DND-41 (cell line): ENCODE results near the gene CHTF8.

Experiments used
- ATAC-seq: fragments of 200-7000 bp; cut with Tn5 transposase; 3 replicates; pipeline ENCODE4 v1.9.1; 2021; ENCODE audit warnings: low read depth; ENCODE audit not compliant: insufficient read depth
- DNase-seq: peaks from one replicate; pipeline ENCODE4 v3.0.0-alpha.2; 2020
- H2AFZ ChIP-seq: 2 replicates; pipeline ENCODE4 v1.6.0; 2012; ENCODE audit warnings: low read depth, low read length
- H3K27ac ChIP-seq: 2 replicates; pipeline ENCODE4 v1.5.1; 2012; ENCODE audit warnings: low read length, inconsistent platforms
- H3K27me3 ChIP-seq: fragments of 200-600 bp; sonication (generic); 2 replicates; pipeline ENCODE4 v1.6.0; 2012; ENCODE audit warnings: low read length, mild to moderate bottlenecking, inconsistent platforms; ENCODE audit not compliant: insufficient read depth, poor library complexity
- H3K36me3 ChIP-seq: 2 replicates; pipeline ENCODE4 v1.5.1; 2012; ENCODE audit warnings: low read length, inconsistent platforms; ENCODE audit not compliant: insufficient read depth
- H3K4me1 ChIP-seq: 2 replicates; pipeline ENCODE4 v1.5.1; 2012; ENCODE audit warnings: mild to moderate bottlenecking, low read length; ENCODE audit not compliant: insufficient read depth
- H3K4me2 ChIP-seq: 2 replicates; pipeline ENCODE4 v1.6.0; 2012; ENCODE audit warnings: mild to moderate bottlenecking, moderate library complexity, low read length, inconsistent platforms; ENCODE audit not compliant: insufficient read depth
- H3K4me3 ChIP-seq, 2 experiments: fragments of 200-600 bp in 1 of 2; shearing (Covaris generic) in 1 of 2; 2 replicates each; pipeline ENCODE4 v1.5.1; 2012 to 2016; ENCODE audit warnings: inconsistent platforms in 2 of 2, low read length in 2 of 2, mild to moderate bottlenecking in 2 of 2, low read depth in 1 of 2, moderate library complexity in 1 of 2
- H3K79me2 ChIP-seq: 2 replicates; pipeline ENCODE4 v1.6.0; 2012; ENCODE audit warnings: low read length, inconsistent platforms; ENCODE audit not compliant: insufficient read depth
- H3K9ac ChIP-seq: 2 replicates; pipeline ENCODE4 v1.6.0; 2012; ENCODE audit warnings: low read depth, mild to moderate bottlenecking, inconsistent platforms, low read length, moderate library complexity
- H3K9me3 ChIP-seq: 2 replicates; pipeline ENCODE4 v1.5.1; 2012; ENCODE audit warnings: low read length, moderate library complexity, mild to moderate bottlenecking, inconsistent platforms; ENCODE audit not compliant: insufficient read depth, severe bottlenecking
- H4K20me1 ChIP-seq: 2 replicates; pipeline ENCODE4 v1.6.0; 2012; ENCODE audit warnings: low read length; ENCODE audit not compliant: insufficient read depth
- EZH2 ChIP-seq: IDR thresholded peaks from 3 replicates; pipeline ENCODE4 v1.6.1; 2012; ENCODE audit warnings: borderline replicate concordance, low read depth, mild to moderate bottlenecking, moderate library complexity, low read length, inconsistent platforms; ENCODE audit not compliant: severe bottlenecking
- TF ChIP-seq, protein P1 (sequence below): IDR thresholded peaks from 2 replicates; pipeline ENCODE4 v1.5.1; 2012; ENCODE audit warnings: borderline replicate concordance, low read length, moderate library complexity, mild to moderate bottlenecking; ENCODE audit not compliant: poor library complexity, severe bottlenecking; ENCODE audit errors: extremely low read depth

The CHTF8 gene

DNA sequence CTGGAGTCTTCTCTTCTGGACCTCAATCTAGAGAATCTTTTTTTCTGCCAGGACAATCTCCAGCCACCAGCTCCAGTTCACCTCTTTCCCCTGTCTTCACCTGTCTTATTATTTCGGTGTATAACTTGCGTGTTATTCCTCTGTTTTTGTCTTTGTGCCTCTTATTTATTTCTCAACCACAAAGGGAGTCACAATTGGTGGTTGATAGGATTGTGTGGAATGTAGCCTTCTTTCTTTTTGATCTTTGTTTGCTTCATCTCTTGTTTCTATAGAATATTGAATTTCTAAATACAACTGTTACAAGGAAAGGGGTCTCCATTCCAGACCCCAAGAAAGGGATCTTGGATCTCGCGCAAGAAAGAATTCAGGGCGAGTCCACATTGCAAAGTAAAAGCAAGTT, 62.9 kb downstream of the CHTF8 start:
- Histone ChIP-seq H3K4me1 (peaks cover 31% of the 10 kb centered on the region), H3K9me3 (no peaks in the 10 kb centered on the region), H3K27ac (no peak overlapping the region), H3K9ac (no peak overlapping the region), H3K36me3 (no peaks in the 10 kb centered on the region), H4K20me1 (0 out of 2 replicates have a peak, but pooled peaks cover 4% of the 10 kb centered on the region), H3K27me3 (no peaks in the 10 kb centered on the region), H3K4me3 (no peak overlapping the region), H2AFZ (no peak overlapping the region), H3K4me2 (no peak overlapping the region), H3K79me2 (no peaks in the 10 kb centered on the region)
- DNase-seq (no peak), ATAC-seq (no peak)
- no peak for TF ChIP-seq EZH2
- TF ChIP-seq, protein P1, sequence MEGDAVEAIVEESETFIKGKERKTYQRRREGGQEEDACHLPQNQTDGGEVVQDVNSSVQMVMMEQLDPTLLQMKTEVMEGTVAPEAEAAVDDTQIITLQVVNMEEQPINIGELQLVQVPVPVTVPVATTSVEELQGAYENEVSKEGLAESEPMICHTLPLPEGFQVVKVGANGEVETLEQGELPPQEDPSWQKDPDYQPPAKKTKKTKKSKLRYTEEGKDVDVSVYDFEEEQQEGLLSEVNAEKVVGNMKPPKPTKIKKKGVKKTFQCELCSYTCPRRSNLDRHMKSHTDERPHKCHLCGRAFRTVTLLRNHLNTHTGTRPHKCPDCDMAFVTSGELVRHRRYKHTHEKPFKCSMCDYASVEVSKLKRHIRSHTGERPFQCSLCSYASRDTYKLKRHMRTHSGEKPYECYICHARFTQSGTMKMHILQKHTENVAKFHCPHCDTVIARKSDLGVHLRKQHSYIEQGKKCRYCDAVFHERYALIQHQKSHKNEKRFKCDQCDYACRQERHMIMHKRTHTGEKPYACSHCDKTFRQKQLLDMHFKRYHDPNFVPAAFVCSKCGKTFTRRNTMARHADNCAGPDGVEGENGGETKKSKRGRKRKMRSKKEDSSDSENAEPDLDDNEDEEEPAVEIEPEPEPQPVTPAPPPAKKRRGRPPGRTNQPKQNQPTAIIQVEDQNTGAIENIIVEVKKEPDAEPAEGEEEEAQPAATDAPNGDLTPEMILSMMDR: no peak
